ENCODE results near the gene KIF6.
"Not testable (repeated sequence)": the region's sequence is repeated elsewhere in the genome, so short reads cannot be mapped to it uniquely, and the experiment has no call there.

KIF6 gene

GRCh38 chr6:39502362-39502955, 222.7 kb downstream of the KIF6 start:
- not testable (repeated sequence) for H3K4me1 ChIP-seq (ENCODE audit: control insufficient read depth, insufficient read depth, low read length, poor library complexity, severe bottlenecking); H3K27ac ChIP-seq (ENCODE audit: low read depth, low read length, severe bottlenecking); H3K4me3 ChIP-seq (ENCODE audit: extremely low read depth, insufficient read depth, low read length, poor library complexity, severe bottlenecking); H3K36me3 ChIP-seq (ENCODE audit: control insufficient read depth, insufficient read depth, low read length)
- WGBS, 2 experiments (ENCODE audit: insufficient coverage in 2 of 2): 83 to 93% methylated on average over 1 to 2 of the region's 3 CpGs
- peaks cover 15% of the 10 kb centered on the region for H3K9me3 ChIP-seq (ENCODE audit: control insufficient read depth, low read length)

GRCh38 chr6:39499053-39499452, 226.2 kb downstream of the KIF6 start:
- peaks cover 4% of the 10 kb centered on the region for H3K4me1 ChIP-seq (ENCODE audit: control insufficient read depth, insufficient read depth, low read length, poor library complexity, severe bottlenecking)
- H3K9me3 ChIP-seq (ENCODE audit: control insufficient read depth, low read length): peaks cover 15% of the 10 kb centered on the region
- no peaks in the 10 kb centered on the region for H3K36me3 ChIP-seq (ENCODE audit: control insufficient read depth, insufficient read depth, low read length)
- no peak overlapping the region for H3K4me3 ChIP-seq (ENCODE audit: extremely low read depth, insufficient read depth, low read length, poor library complexity, severe bottlenecking)
- no peak overlapping the region for H3K27ac ChIP-seq (ENCODE audit: low read depth, low read length, severe bottlenecking)

- 88% methylated on average over 2 of the region's 2 CpGs; no CpG with 5 or more reads in 1 of the 2 experiments for WGBS, 2 experiments (ENCODE audit: insufficient coverage in 2 of 2)
- Histone ChIP-seq H3K27ac (ENCODE audit: low read depth, low read length, severe bottlenecking) (no peak overlapping the region), H3K36me3 (ENCODE audit: control insufficient read depth, insufficient read depth, low read length) (no peaks in the 10 kb centered on the region), H3K9me3 (ENCODE audit: control insufficient read depth, low read length) (peaks cover 15% of the 10 kb centered on the region), H3K4me3 (ENCODE audit: extremely low read depth, insufficient read depth, low read length, poor library complexity, severe bottlenecking) (no peak overlapping the region), H3K4me1 (ENCODE audit: control insufficient read depth, insufficient read depth, low read length, poor library complexity, severe bottlenecking) (peaks cover 4% of the 10 kb centered on the region)
Observed at GRCh38 chr6:39498096-39498495, 227.1 kb downstream of the KIF6 start.

- WGBS, 2 experiments (ENCODE audit: insufficient coverage in 2 of 2): 89 to 97% methylated on average over 5 of the region's 6 CpGs
- no peak overlapping the region for H3K4me3 ChIP-seq (ENCODE audit: extremely low read depth, insufficient read depth, low read length, poor library complexity, severe bottlenecking)
- H3K9me3 ChIP-seq (ENCODE audit: control insufficient read depth, low read length): peaks cover 5% of the 10 kb centered on the region
- H3K27ac ChIP-seq (ENCODE audit: low read depth, low read length, severe bottlenecking): no peak overlapping the region
- H3K36me3 ChIP-seq (ENCODE audit: control insufficient read depth, insufficient read depth, low read length): no peaks in the 10 kb centered on the region
- H3K4me1 ChIP-seq (ENCODE audit: control insufficient read depth, insufficient read depth, low read length, poor library complexity, severe bottlenecking): peaks cover 10% of the 10 kb centered on the region
Observed at GRCh38 chr6:39496915-39497314, 228.3 kb downstream of the KIF6 start.

- Histone ChIP-seq H3K9me3 (ENCODE audit: control insufficient read depth, low read length) (peaks cover 5% of the 10 kb centered on the region), H3K4me1 (ENCODE audit: control insufficient read depth, insufficient read depth, low read length, poor library complexity, severe bottlenecking) (peaks cover 10% of the 10 kb centered on the region), H3K36me3 (ENCODE audit: control insufficient read depth, insufficient read depth, low read length) (no peaks in the 10 kb centered on the region), H3K4me3 (ENCODE audit: extremely low read depth, insufficient read depth, low read length, poor library complexity, severe bottlenecking) (no peak overlapping the region), H3K27ac (ENCODE audit: low read depth, low read length, severe bottlenecking) (no peak overlapping the region)
- WGBS, 2 experiments (ENCODE audit: insufficient coverage in 2 of 2): no CpG with 5 or more reads among the region's 2 CpGs
Observed at GRCh38 chr6:39496456-39496855, 228.8 kb downstream of the KIF6 start.

GRCh38 chr6:39495640-39496039, 229.6 kb downstream of the KIF6 start:
- WGBS, 2 experiments (ENCODE audit: insufficient coverage in 2 of 2): 50% methylated on average over 2 to 3 of the region's 3 CpGs
- Histone ChIP-seq H3K9me3 (ENCODE audit: control insufficient read depth, low read length) (peaks cover 1% of the 10 kb centered on the region), H3K27ac (ENCODE audit: low read depth, low read length, severe bottlenecking) (no peak overlapping the region), H3K4me3 (ENCODE audit: extremely low read depth, insufficient read depth, low read length, poor library complexity, severe bottlenecking) (no peak overlapping the region), H3K4me1 (ENCODE audit: control insufficient read depth, insufficient read depth, low read length, poor library complexity, severe bottlenecking) (peaks cover 10% of the 10 kb centered on the region), H3K36me3 (ENCODE audit: control insufficient read depth, insufficient read depth, low read length) (no peaks in the 10 kb centered on the region)

GRCh38 chr6:39494998-39495397, 230.2 kb downstream of the KIF6 start:
- no peaks in the 10 kb centered on the region for H3K36me3 ChIP-seq (ENCODE audit: control insufficient read depth, insufficient read depth, low read length)
- H3K4me3 ChIP-seq (ENCODE audit: extremely low read depth, insufficient read depth, low read length, poor library complexity, severe bottlenecking): no peak overlapping the region
- H3K9me3 ChIP-seq (ENCODE audit: control insufficient read depth, low read length): no peaks in the 10 kb centered on the region
- H3K27ac ChIP-seq (ENCODE audit: low read depth, low read length, severe bottlenecking): no peak overlapping the region
- H3K4me1 ChIP-seq (ENCODE audit: control insufficient read depth, insufficient read depth, low read length, poor library complexity, severe bottlenecking): peaks cover 10% of the 10 kb centered on the region
- 94% methylated on average over 7 of the region's 7 CpGs; no CpG with 5 or more reads in 1 of the 2 experiments for WGBS, 2 experiments (ENCODE audit: insufficient coverage in 2 of 2)

- Histone ChIP-seq H3K9me3 (ENCODE audit: control insufficient read depth, low read length) (no peaks in the 10 kb centered on the region), H3K4me1 (ENCODE audit: control insufficient read depth, insufficient read depth, low read length, poor library complexity, severe bottlenecking) (peaks cover 10% of the 10 kb centered on the region), H3K4me3 (ENCODE audit: extremely low read depth, insufficient read depth, low read length, poor library complexity, severe bottlenecking) (no peak overlapping the region), H3K36me3 (ENCODE audit: control insufficient read depth, insufficient read depth, low read length) (no peaks in the 10 kb centered on the region), H3K27ac (ENCODE audit: low read depth, low read length, severe bottlenecking) (no peak overlapping the region)
Observed at GRCh38 chr6:39493777-39494176, 231.4 kb downstream of the KIF6 start.

- Histone ChIP-seq H3K9me3 (ENCODE audit: control insufficient read depth, low read length) (no peaks in the 10 kb centered on the region), H3K27ac (ENCODE audit: low read depth, low read length, severe bottlenecking) (peak overlapping the region; percentile 51), H3K4me1 (ENCODE audit: control insufficient read depth, insufficient read depth, low read length, poor library complexity, severe bottlenecking) (peaks cover 10% of the 10 kb centered on the region), H3K4me3 (ENCODE audit: extremely low read depth, insufficient read depth, low read length, poor library complexity, severe bottlenecking) (no peak overlapping the region), H3K36me3 (ENCODE audit: control insufficient read depth, insufficient read depth, low read length) (no peaks in the 10 kb centered on the region)
Observed at GRCh38 chr6:39493174-39493573, 232.0 kb downstream of the KIF6 start.

GRCh38 chr6:39490108-39490507, 235.1 kb downstream of the KIF6 start:
- Histone ChIP-seq H3K9me3 (ENCODE audit: control insufficient read depth, low read length) (no peaks in the 10 kb centered on the region), H3K36me3 (ENCODE audit: control insufficient read depth, insufficient read depth, low read length) (no peaks in the 10 kb centered on the region), H3K4me1 (ENCODE audit: control insufficient read depth, insufficient read depth, low read length, poor library complexity, severe bottlenecking) (peaks cover 8% of the 10 kb centered on the region), H3K4me3 (ENCODE audit: extremely low read depth, insufficient read depth, low read length, poor library complexity, severe bottlenecking) (no peak overlapping the region), H3K27ac (ENCODE audit: low read depth, low read length, severe bottlenecking) (no peak overlapping the region)
- 83% methylated on average over 1 of the region's 3 CpGs; no CpG with 5 or more reads in 1 of the 2 experiments for WGBS, 2 experiments (ENCODE audit: insufficient coverage in 2 of 2)

- Histone ChIP-seq H3K9me3 (ENCODE audit: control insufficient read depth, low read length) (no peaks in the 10 kb centered on the region), H3K36me3 (ENCODE audit: control insufficient read depth, insufficient read depth, low read length) (no peaks in the 10 kb centered on the region), H3K27ac (ENCODE audit: low read depth, low read length, severe bottlenecking) (no peak overlapping the region), H3K4me1 (ENCODE audit: control insufficient read depth, insufficient read depth, low read length, poor library complexity, severe bottlenecking) (peaks cover 6% of the 10 kb centered on the region), H3K4me3 (ENCODE audit: extremely low read depth, insufficient read depth, low read length, poor library complexity, severe bottlenecking) (no peak overlapping the region)
- WGBS, 2 experiments (ENCODE audit: insufficient coverage in 2 of 2): no CpG with 5 or more reads among the region's 1 CpG
Observed at GRCh38 chr6:39488255-39488879, 236.8 kb downstream of the KIF6 start.

Data from mesodermal cell (in vitro differentiated cells).